Measurements from ENCODE around the gene TMEM119.

Gene TMEM119

DNA sequence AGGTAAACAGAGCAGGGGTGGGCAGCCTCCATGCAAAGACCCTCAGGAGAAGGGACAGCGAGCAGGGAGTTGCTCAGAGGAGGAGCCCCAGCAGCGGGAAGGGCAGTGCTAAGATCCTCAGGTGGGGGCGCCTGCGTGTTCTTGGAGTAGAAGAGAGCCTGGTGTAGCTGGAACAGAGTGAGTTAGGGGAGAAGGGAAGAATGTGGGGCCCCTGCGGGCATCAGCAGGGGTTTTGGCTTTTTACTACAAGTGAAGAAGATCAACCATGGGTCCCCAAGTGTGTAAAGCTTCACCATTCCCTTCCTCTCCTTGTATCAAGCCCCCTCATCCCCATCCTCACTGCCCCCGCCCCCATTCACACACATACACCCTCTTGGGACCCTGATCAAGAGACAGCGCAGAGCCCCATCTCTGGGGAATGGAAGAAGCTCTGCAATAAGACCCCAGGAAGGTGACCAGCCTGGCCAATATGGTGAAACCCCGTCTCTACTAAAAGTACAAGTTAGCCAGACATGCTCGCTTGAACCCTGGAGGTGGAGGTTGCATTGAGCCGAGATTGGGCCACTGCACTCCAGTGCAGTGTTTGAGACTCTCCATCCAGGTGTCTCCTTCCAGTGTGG lies 10.2 kb upstream of the TMEM119 start:
- Histone ChIP-seq H3K4me3 (ENCODE audit: low read depth, low read length) (no peak overlapping the region), H3K9me3 (ENCODE audit: control insufficient read depth, low read length) (no peaks in the 10 kb centered on the region), H3K4me1 (peaks cover 3% of the 10 kb centered on the region), H3K9ac (no peak overlapping the region), H3K36me3 (ENCODE audit: control insufficient read depth, insufficient read depth, low read length) (no peaks in the 10 kb centered on the region), H3K4me2 (ENCODE audit: low read length) (no peak overlapping the region), H3K27me3 (ENCODE audit: control insufficient read depth, insufficient read depth, low read length) (no peaks in the 10 kb centered on the region), H2AFZ (no peak overlapping the region), H3K27ac (no peak overlapping the region), H3K79me2 (no peaks in the 10 kb centered on the region)
- TF ChIP-seq, protein P1, sequence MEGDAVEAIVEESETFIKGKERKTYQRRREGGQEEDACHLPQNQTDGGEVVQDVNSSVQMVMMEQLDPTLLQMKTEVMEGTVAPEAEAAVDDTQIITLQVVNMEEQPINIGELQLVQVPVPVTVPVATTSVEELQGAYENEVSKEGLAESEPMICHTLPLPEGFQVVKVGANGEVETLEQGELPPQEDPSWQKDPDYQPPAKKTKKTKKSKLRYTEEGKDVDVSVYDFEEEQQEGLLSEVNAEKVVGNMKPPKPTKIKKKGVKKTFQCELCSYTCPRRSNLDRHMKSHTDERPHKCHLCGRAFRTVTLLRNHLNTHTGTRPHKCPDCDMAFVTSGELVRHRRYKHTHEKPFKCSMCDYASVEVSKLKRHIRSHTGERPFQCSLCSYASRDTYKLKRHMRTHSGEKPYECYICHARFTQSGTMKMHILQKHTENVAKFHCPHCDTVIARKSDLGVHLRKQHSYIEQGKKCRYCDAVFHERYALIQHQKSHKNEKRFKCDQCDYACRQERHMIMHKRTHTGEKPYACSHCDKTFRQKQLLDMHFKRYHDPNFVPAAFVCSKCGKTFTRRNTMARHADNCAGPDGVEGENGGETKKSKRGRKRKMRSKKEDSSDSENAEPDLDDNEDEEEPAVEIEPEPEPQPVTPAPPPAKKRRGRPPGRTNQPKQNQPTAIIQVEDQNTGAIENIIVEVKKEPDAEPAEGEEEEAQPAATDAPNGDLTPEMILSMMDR (IDR thresholded peaks at IDR 0.05): no peak

DNA sequence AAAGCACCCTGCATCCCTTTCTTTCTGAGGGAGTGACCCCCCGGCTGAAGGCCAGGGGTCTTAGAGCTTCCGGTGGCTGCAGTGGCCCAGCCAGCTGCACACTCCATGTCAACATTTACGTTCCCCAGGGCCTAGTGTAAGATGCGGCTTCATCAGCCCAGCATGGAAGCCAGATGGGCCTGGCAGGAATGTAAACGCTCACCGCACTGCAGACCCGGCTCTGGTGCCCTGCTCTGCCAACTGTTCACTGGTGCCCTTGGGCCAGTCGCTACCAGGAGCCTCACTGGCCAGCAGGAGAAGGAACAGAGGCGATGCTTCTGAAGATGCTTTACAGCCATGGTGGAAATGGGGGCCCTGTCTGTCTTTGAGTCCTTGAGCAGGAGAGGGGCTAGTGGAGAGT lies 8.6 kb upstream of the TMEM119 start:
- Histone ChIP-seq H2AFZ (no peak overlapping the region), H3K9ac (no peak overlapping the region), H3K27me3 (ENCODE audit: control insufficient read depth, insufficient read depth, low read length) (no peaks in the 10 kb centered on the region), H3K27ac (no peak overlapping the region), H3K4me2 (ENCODE audit: low read length) (no peak overlapping the region), H3K4me3 (ENCODE audit: low read depth, low read length) (no peak overlapping the region), H3K36me3 (ENCODE audit: control insufficient read depth, insufficient read depth, low read length) (no peaks in the 10 kb centered on the region), H3K9me3 (ENCODE audit: control insufficient read depth, low read length) (no peaks in the 10 kb centered on the region), H3K79me2 (no peaks in the 10 kb centered on the region), H3K4me1 (peaks cover 3% of the 10 kb centered on the region)
- TF ChIP-seq, protein P1 (IDR thresholded peaks at IDR 0.05): no peak

DNA sequence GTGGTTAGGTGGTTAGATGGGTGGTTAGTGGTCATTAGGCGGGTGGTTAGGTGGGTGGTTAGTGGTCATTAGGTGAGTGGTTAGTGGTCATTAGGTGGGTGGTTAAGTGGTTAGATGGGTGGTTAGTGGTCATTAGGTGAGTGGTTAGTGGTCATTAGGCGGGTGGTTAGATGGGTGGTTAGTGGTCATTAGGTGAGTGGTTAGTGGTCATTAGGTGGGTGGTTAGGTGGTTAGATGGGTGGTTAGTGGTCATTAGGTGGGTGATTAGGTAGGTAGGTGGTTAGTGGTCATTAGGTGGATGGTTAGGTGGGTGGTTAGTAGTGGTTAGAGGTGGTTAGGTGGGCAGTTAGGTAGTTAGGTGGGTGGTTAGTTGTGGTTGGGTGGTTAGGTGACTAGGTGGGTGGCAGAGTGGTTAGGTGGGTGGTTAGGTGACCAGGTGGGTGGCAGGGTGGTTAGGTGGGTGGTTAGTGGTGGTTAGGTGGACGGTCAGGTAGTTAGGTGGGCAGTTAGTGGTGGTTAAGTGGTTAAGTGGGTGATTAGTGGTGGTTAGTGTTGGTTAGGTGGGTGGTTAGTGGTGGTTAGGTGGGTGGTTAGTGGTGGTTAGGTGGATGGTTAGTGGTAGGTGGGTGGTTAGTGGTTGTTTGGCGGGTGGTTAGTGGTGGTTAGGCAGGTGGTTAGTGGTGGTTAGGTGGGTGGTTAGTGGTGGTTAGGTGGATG lies 8.0 kb upstream of the TMEM119 start:
- H3K27me3 ChIP-seq (ENCODE audit: control insufficient read depth, insufficient read depth, low read length): no peaks in the 10 kb centered on the region
- no peak overlapping the region for H3K27ac ChIP-seq
- TF ChIP-seq, protein P1 (IDR thresholded peaks at IDR 0.05): no peak
- peaks cover 3% of the 10 kb centered on the region for H3K4me1 ChIP-seq
- H3K4me2 ChIP-seq (ENCODE audit: low read length): no peak overlapping the region
- H3K9me3 ChIP-seq (ENCODE audit: control insufficient read depth, low read length): no peaks in the 10 kb centered on the region
- no peak overlapping the region for H2AFZ ChIP-seq
- H3K9ac ChIP-seq: no peak overlapping the region
- no peaks in the 10 kb centered on the region for H3K79me2 ChIP-seq
- no peak overlapping the region for H3K4me3 ChIP-seq (ENCODE audit: low read depth, low read length)
- no peaks in the 10 kb centered on the region for H3K36me3 ChIP-seq (ENCODE audit: control insufficient read depth, insufficient read depth, low read length)

DNA sequence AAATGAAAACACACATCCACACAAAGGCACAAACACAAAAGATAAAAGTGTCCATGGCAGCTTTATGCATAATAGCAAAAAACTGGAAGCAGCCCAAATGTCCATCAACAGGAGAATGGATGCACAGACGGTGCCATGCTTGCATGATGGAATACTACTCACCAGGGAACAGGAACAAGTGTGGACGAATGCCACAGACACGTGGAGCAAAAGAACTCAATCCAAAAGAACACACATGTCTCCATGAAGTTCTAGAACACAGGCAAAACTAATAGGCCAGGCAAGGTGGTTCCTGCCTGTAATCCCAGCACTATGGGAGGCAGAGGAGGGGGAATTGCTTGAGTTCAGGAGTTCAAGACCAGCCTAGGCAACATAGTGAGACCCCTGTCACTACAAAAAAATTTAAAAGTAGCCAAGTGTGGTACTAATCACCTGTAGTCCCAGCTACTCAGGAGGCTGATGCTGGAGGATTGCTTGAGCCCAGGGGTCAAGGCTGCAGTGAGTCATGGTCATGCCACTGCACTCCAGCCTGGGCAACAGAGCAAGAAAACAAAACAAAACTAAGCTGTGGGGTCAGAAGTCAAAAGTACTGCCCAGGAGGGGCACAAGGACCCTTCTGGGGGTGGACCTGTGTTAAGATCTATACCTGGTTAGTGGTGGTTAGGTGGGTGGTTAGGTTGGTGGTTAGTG lies 7.3 kb upstream of the TMEM119 start:
- Histone ChIP-seq H3K4me1 (peaks cover 3% of the 10 kb centered on the region), H3K79me2 (no peaks in the 10 kb centered on the region), H3K27me3 (ENCODE audit: control insufficient read depth, insufficient read depth, low read length) (no peaks in the 10 kb centered on the region), H3K4me2 (ENCODE audit: low read length) (no peak overlapping the region), H3K27ac (no peak overlapping the region), H3K9me3 (ENCODE audit: control insufficient read depth, low read length) (no peaks in the 10 kb centered on the region), H2AFZ (no peak overlapping the region), H3K9ac (no peak overlapping the region), H3K4me3 (ENCODE audit: low read depth, low read length) (no peak overlapping the region), H3K36me3 (ENCODE audit: control insufficient read depth, insufficient read depth, low read length) (no peaks in the 10 kb centered on the region)
- TF ChIP-seq, protein P1 (IDR thresholded peaks at IDR 0.05): no peak
